Measurements from ENCODE around the gene TBX5.

GRCh38 chr12:114391088-114391487 is 14.9 kb downstream of the TBX5 start:
- TF ChIP-seq, protein P1, sequence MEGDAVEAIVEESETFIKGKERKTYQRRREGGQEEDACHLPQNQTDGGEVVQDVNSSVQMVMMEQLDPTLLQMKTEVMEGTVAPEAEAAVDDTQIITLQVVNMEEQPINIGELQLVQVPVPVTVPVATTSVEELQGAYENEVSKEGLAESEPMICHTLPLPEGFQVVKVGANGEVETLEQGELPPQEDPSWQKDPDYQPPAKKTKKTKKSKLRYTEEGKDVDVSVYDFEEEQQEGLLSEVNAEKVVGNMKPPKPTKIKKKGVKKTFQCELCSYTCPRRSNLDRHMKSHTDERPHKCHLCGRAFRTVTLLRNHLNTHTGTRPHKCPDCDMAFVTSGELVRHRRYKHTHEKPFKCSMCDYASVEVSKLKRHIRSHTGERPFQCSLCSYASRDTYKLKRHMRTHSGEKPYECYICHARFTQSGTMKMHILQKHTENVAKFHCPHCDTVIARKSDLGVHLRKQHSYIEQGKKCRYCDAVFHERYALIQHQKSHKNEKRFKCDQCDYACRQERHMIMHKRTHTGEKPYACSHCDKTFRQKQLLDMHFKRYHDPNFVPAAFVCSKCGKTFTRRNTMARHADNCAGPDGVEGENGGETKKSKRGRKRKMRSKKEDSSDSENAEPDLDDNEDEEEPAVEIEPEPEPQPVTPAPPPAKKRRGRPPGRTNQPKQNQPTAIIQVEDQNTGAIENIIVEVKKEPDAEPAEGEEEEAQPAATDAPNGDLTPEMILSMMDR (IDR thresholded peaks at IDR 0.05) = no peak
- TF ChIP-seq EZH2 (IDR thresholded peaks at IDR 0.05; ENCODE audit: borderline replicate concordance, insufficient read depth, low read depth, low read length, poor library complexity, severe bottlenecking) = no peak

Measured in B cell (primary cell).